HS-27A (cell line): ENCODE results near the gene POLA1.

Experiments used
- DNase-seq: peaks from one replicate; pipeline ENCODE4 v3.0.0-alpha.2; 2012; ENCODE audit warnings: low read depth, missing footprints

Gene POLA1

GRCh38 chrX:24982306-24982965 is 288.7 kb downstream of the POLA1 start:
- no peak for DNase-seq

GRCh38 chrX:24983931-24984330 is 290.2 kb downstream of the POLA1 start:
- DNase-seq = no peak

GRCh38 chrX:24985120-24985519 is 291.4 kb downstream of the POLA1 start:
- DNase-seq = no peak

GRCh38 chrX:24987731-24988130 is 294.0 kb downstream of the POLA1 start:
- DNase-seq = no peak

GRCh38 chrX:24988314-24988713 is 294.6 kb downstream of the POLA1 start:
- no peak for DNase-seq

- DNase-seq = no peak
Measured at GRCh38 chrX:24990535-24990934, 296.8 kb downstream of the POLA1 start.

- DNase-seq = no peak
Measured at GRCh38 chrX:24993879-24994278, 300.2 kb downstream of the POLA1 start.

GRCh38 chrX:24996096-24996709 is 302.5 kb downstream of the POLA1 start:
- DNase-seq = no peak

- DNase-seq = no peak
Measured at GRCh38 chrX:24999511-24999910, 305.8 kb downstream of the POLA1 start.

- DNase-seq = no peak
Measured at GRCh38 chrX:25001808-25002660, 308.3 kb downstream of the POLA1 start.

GRCh38 chrX:25002661-25003020 is 308.9 kb downstream of the POLA1 start:
- no peak for DNase-seq

- no peak for DNase-seq
Measured at GRCh38 chrX:25003066-25003849, 309.5 kb downstream of the POLA1 start.

- no peak for DNase-seq
Measured at GRCh38 chrX:25004040-25004439, 310.3 kb downstream of the POLA1 start.

GRCh38 chrX:25004485-25005032 is 310.8 kb downstream of the POLA1 start:
- no peak for DNase-seq

- DNase-seq = no peak
Measured at GRCh38 chrX:25005034-25005381, 311.3 kb downstream of the POLA1 start.

- no peak for DNase-seq
Measured at GRCh38 chrX:25005382-25006185, 311.9 kb downstream of the POLA1 start.

GRCh38 chrX:25006586-25007058 is 312.9 kb downstream of the POLA1 start:
- no peak for DNase-seq

GRCh38 chrX:25007059-25008053 is 313.6 kb downstream of the POLA1 start:
- DNase-seq = no peak

- DNase-seq = no peak
Measured at GRCh38 chrX:25009407-25009806, 315.7 kb downstream of the POLA1 start.
